Neural progenitor cell (in vitro differentiated cells): ENCODE measurements around the gene EDNRA.

Experiments
- CTCF ChIP-seq: fragments of 200-600 bp; sonication (generic); IDR thresholded peaks from 2 replicates; pipeline ENCODE4 v1.5.1; 2017; ENCODE audit warnings: antibody characterized with exemption, mild to moderate bottlenecking
- EZH2 ChIP-seq: fragments of 200-600 bp; sonication (generic); IDR thresholded peaks from 2 replicates; pipeline ENCODE4 v1.6.1; 2017; ENCODE audit warnings: antibody characterized with exemption, mild to moderate bottlenecking, moderate library complexity
- EZH2phosphoT487 ChIP-seq: fragments of 200-600 bp; sonication (generic); IDR thresholded peaks from 2 replicates; pipeline ENCODE4 v1.6.1; 2017; ENCODE audit warnings: antibody characterized with exemption

GRCh38 chr4:147525494-147526271 is 44.8 kb downstream of the EDNRA start:
- TF ChIP-seq CTCF (no peak), EZH2 (no peak), EZH2phosphoT487 (no peak)
